GF-D8 (cell line): ENCODE results near the gene DVL1.

Source experiments
- DNase-seq: peaks from one replicate; lab custom pipeline; 2025; lab: John Stamatoyannopoulos, UW

DVL1 gene

DNA sequence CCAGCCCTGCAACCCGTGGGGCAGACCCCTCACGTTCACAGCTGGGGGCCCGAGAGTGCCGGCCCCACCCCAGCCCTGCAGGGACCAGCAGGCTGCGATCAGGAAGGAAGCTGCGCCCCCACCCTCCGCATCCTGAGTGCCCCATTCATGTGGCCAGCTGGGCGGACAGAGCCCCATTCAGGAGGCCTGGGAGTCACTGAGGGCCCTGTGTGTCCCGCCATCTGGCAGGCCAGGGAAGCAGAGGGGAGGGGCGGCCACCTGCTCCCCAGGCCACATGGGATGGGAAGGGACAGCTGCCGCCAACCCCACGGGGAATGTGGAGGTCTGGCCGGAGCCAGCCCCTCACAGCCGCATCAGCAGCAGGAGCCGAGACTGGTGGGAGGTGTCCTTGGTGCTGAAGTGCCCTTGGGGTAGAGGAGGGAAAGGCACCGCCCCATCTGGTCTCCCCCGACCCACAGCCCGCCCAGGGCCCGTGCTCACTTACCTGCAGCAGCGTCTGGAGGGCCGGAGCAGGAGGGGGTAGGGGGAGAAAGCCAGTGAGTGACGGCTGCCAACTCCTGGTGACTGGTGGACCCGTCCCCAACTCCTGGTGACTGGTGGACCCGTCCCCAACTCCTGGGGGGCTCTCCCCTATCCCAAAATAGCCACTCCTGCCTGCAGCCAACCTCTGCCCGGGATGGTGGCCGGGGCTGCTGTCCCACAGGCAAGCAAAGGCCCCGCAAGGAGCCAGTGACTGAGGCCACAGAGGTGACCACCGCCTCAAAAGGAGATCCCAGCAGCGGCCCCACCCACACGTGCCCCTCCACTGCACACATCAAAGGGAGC lies 50.1 kb downstream of the DVL1 start:
- DNase-seq = no peak

DNA sequence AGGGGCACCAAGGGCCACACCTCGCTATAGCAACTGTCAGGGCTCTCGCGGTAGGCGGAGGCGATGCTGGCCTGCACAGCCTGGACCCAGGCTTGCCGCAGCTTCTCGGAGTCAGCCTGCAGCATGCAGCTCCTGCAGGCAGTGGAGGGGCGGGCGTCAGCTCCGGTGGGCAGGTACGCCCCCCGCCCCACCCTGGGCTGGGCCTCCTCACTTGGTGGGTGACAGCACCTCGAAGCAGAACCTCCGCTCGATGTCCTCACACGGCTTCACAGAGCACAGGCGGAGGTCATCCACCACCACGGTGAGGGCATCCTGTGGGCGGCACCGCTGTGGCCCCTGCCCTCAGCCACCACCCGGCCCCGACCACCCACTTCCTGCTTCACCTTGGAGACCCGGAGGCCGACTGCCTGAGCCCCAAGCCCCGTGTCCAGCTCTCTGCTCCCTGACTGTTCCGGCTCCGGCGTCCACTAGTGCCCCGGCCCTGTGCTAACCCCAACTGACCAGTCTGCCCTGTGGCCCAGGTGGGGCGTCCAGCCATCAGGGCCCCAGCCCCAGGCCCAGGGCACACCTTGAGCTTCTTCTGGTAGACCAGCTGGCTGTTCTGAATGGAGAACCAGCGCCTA lies 51.3 kb downstream of the DVL1 start:
- DNase-seq = no peak

DNA sequence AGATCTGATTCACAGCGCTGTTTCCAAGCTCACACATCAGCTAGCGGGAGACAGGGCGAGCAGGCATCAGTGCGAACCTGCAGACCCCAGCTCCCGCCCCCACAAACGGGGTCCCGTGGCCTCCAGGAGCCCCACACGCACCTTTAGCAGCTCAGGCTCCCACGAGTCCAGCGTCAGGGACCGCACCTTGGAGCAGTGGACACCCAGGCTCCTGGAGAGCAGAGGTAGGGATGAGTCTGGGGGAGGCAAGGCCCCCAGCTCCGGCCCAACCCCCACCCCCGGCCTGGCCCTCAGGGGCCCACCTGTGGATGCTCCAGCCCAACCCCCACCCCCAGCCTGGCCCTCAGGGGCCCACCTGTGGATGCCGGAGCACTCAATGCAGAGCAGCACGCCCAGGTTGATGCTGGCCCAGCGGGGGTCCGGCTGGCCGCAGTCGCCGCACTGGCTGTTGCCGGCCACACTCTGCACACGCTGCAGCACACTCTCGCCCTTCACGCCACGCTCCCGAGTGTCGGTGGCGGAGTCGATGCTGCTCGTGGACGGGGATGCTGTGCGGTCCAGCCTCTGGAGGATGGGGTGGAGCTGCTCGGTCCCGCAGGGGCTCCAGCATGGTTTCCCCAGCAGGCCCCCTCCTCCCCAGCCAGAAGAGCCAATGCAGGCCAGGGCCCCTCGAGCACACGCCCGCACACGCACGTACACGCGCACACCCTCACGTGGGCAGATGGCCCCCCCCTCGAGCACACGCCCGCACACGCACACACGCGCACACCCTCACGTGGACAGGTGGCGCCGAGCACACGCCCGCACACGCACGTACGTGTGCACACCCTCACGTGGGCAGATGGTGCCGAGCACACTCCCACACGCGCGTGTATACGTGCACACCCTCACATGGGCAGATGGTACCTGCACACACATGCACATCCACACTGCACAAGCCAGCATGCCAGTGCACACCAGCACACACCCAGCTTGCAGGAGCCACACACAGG lies 52.9 kb downstream of the DVL1 start:
- DNase-seq = no peak

DNA sequence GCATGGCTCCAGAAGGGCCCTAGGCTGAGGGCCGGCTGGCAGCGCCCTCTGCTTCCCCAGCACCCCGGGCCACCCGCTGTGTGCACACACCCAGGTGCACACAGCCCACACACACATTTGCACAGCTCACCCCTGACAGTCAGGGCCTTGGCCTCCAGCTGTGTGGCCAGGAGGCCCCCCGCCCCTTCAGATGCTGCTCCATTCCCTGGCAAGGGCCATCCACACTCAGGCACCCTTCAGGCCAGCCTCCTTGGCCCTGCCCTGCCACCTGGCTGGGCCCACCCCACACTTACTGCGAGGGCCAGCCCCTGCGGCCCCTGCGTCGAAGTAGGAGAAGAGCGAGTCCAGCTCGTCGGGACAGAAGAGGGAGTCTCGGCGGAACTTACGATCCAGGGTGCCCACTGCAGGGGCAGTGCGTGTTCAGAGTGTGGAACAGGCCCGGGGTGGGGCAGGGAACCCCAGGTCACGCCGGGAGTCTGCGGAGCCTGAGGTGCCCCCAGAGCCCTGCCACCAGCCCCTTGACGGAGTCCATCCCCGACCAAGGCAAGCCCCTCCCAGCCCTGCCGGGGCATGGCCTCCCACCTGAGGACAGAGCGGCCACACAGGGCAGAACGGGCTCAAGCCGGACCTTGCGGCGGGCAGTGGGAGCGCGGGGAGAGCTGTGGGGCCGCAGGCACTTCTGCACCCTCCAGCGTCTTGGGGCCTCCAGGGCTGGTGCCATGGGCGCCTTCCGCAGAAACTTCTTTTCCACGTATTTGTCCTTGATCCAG lies 53.9 kb downstream of the DVL1 start:
- no peak for DNase-seq

DNA sequence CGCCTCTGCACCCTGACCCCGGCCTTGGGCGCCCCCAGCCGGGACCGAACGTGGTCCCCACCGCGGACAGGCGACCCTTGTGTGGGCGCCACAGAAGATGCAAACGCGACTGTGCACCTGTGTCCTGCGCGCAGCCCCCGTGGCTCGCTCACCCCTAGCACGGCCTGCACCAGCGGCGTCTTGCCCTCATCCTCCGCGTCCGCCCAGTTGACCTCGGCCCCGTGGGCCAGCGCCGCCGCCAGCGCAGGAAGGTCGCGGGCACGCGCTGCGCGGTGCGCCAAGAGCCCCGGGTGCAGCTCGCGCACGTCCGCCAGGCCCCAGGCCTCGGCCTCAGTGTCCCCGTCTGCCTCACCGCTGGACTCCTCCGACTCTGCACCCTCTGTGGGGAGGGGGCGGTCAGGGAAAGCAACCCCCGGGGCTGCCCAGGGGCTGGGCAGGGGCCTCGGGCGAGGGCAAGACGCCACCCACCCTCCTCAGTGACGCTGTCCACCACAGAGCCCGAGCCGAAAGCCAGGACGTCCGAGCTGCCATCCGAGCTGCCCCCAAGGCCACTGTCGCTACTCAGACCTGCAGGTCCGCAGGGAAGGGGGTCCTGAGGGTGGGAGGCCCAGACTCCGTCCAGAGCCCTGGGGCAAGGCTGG lies 54.8 kb downstream of the DVL1 start:
- no peak for DNase-seq

DNA sequence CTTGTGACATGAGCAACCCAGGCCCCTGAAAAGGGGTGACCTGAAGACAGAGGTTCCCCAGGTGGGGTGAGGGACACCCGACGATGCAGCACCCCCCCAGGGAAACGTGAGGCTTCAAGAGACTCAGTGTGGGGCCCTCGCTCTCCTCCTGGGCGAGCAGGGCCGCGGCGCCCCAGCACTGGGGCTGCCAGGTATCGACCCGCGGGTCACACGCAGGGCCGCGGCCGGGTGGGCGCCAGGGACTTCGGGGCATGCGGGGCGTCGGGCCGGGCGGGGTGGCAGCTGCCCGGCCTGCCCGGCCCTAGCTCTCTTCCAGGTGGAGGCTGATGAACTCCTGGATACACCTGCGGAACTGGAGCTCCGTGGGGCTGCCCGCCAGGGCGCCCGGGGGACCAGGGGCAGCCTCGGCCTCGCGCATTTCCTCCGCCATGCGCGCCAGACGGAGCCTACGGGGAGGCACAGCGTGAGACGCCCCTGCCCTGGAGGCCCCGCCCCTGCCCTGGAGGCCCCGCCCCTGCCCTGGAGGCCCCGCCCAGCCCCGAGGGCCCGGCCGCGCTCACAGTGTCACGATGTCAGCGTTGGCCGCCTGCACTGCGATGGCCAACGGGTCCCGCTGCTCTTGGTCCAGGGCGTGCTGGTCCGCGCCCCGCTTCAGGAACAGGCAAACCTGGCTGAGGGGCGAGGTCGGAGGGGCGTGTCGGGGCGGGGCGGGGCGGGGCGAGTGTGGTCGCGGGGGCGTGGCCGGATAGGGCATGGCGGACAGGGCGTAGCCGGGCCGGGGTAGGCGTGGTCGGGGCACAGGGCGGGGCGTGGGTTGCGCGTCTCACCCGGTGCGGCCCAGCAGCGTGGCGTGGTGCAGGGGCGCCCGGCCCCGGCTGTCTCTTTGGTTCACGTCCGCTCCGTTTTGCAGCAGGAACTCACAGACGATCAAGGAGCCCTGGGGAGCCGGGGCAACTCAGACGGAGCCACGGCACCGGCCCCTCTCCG lies 55.7 kb downstream of the DVL1 start:
- no peak for DNase-seq

DNA sequence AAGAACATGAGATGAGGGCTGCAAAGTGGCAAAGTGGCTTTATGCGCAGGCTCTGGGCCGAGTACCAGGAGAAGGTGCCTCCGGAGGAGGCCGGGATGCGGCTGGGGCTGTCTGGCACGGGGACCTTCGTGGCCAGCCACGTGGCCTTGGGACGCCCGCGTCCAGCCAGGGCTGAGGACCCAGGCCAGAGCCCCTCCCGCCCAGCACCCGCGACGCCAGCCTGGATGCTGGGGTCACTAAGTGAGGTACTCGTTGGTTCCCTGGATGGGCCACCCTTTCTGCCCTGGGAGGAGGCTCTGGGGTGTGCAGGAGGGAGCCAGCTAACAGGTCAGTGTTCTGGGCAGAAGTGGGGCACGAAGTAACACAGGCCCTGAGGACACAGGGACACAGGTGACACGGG lies 56.4 kb downstream of the DVL1 start:
- DNase-seq = no peak

DNA sequence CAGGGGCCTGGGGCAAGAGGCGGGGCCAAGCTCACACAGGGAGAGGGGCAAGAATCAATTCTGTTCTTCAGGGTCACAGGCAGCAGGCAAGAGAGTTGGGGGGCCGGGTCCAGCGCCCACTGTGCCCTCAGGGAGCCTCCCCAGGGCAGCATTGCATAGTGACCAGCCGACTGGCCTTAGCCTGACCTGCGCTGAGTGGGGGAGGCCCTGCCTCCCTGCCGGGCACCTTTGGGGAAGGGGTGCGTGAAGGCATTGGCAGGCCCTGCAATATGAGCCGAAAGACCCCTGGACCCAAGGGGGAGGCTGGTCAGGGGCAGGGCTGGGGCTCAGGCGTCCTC lies 56.8 kb downstream of the DVL1 start:
- DNase-seq = no peak

DNA sequence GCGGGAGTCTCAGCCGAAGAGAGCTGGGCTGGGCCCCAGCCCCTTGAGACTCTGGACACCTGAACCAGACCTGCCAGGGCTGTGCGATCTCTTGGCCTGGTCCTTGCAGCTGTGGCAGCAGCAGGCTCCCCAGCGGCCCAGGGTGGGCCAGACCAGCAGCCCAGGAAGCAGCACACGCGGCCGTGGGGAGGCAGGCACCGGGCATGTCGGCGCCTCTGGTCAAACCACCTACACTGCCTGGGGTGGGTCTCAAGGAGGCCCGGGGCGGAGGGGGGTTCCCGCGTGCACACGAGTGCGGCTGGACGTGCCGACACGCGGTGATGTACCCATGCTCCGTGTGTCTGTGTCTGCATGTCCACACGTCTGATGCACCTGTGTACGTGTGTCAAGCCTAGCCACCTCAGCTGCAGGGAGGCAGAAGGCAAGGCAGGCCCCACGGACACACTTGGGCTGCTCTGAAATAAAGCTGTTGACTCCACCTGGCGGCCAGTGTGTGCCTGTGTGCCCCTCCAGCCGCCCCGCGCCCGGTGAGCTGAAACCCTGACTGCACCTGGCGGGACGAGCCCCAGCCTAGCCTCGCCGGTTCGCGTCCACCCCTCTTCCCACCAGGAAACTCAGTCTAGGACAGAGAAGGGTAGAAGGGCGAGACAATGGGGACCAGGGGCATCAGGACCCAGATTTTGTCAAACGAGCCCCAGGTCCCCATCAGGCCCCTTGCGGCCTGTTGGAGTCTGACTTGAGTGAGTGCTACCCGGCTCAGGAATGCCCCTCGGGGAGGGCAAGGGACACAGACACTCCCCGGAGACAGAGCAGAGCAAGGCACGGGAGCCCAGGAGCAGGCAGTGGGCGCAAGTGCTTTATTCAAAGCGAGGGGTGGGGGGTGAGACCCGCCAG lies 57.4 kb downstream of the DVL1 start:
- no peak for DNase-seq

DNA sequence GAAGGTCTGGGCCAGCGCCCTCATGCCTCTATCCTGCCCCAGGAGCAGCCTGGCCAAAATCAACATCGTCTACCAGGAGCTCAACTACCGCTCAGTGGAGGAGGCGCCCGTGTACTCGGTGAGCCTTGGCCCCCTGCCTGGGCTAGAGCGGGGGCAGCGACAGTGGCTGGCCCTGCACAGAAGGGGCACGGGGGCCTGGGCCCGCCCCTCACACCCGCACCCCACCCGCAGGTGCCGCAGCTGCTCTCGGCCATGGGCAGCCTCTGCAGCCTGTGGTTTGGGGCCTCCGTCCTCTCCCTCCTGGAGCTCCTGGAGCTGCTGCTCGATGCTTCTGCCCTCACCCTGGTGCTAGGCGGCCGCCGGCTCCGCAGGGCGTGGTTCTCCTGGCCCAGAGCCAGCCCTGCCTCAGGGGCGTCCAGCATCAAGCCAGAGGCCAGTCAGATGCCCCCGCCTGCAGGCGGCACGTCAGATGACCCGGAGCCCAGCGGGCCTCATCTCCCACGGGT lies 58.1 kb downstream of the DVL1 start:
- DNase-seq = no peak

DNA sequence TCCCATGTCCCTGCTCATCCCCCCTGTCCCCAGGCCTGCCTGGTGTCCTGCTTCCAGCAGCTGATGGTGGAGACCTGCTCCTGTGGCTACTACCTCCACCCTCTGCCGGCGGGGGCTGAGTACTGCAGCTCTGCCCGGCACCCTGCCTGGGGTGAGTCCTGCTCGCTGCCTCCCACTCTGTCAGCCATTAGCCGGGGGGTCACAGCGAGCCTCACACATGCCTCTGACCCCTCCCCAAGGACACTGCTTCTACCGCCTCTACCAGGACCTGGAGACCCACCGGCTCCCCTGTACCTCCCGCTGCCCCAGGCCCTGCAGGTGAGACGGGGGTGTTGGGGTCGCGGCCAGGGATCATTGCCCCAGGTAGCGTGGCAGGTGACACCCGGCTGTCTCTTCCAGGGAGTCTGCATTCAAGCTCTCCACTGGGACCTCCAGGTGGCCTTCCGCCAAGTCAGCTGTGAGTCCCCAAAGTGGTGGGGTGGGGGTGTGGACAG lies 58.9 kb downstream of the DVL1 start:
- no peak for DNase-seq

DNA sequence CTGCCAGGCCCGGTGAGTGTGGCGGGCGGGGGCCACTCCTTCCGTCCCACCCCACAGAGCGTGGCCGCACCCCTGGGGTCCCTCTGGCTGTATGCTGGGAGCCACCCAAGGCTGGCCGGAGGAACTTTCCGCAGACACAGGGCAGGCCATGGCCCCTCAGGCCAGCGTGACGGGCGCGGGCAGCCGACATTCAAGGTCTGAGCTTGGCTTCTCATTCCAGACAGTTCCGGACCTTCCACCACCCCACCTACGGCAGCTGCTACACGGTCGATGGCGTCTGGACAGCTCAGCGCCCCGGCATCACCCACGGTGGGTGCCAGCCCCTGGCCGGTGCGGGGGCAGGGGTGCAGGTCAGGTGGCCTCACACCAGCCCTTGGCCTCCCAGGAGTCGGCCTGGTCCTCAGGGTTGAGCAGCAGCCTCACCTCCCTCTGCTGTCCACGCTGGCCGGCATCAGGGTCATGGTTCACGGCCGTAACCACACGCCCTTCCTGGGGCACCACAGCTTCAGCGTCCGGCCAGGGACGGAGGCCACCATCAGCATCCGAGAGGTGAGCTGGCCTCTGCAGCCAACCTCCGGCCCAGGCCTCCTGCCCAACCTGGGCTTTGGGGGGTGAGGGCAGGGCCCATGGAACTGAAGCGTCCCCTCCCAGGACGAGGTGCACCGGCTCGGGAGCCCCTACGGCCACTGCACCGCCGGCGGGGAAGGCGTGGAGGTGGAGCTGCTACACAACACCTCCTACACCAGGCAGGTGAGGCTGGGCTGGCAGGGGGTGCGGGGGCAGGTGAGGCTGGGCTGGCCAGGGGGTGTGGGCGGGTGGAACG lies 61.7 kb downstream of the DVL1 start:
- DNase-seq = no peak

DNA sequence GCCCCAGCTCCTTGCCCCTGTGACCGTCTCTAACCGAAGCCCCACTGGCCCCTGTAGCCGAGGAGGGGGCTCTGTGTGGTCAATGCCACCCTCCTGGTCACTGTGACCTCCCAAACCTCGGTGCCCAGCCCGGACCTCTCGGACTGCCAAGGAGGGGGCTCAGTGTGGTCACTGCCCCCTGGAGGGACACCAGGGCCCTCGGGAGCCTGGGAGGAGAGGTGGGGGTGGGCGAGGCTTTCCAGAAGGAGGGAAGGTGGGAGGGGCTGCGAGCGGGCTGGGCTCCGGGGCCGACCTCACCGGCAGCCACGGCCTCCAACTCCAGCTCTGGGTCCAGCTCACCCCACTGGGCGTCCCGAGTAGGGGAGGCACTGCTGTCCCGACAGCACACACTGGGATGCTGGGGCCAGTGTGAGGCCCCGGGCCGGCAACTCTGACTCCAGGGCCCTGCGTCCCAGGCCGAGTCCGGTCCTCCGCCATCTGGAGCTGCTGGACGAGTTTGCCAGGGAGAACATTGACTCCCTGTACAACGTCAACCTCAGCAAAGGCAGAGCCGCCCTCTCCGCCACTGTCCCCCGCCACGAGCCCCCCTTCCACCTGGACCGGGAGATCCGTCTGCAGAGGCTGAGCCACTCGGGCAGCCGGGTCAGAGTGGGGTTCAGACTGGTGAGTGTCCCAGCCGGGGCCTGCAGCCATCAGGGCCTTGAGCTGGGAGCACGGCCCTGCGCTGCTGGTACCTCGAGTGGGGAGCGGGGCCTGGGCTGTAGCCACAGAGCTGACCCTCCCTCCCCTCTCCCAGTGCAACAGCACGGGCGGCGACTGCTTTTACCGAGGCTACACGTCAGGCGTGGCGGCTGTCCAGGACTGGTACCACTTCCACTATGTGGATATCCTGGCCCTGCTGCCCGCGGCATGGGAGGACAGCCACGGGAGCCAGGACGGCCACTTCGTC lies 62.6 kb downstream of the DVL1 start:
- DNase-seq = no peak

DNA sequence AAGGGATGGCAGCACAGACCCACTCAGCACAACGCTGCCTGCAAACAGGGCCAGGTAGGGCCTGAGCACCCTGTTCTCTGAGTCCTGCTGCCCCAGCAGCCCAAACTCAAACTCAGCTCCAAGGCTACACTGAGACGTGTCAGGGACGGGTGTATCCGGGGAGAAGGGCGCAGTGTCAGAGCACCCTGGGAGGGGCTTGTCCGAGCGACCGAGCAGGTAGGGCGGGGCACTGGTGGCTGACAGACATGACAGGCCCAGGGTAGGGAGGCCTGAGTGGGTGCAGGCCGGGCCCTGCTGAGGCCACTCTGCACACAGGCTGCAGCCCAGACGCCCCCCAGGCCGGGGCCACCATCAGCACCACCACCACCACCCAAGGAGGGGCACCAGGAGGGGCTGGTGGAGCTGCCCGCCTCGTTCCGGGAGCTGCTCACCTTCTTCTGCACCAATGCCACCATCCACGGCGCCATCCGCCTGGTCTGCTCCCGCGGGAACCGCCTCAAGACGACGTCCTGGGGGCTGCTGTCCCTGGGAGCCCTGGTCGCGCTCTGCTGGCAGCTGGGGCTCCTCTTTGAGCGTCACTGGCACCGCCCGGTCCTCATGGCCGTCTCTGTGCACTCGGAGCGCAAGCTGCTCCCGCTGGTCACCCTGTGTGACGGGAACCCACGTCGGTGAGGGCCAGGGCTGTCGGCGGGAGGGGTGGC lies 63.5 kb downstream of the DVL1 start:
- no peak for DNase-seq
